Stimulated activated effector memory CD8-positive, alpha-beta T cell treated with anti-CD3 and anti-CD28 coated beads, Interleukin-12 subunit alpha, Interleukin-12 subunit beta, amount 100 ng/mL, for 72 hours (primary cell): Measurements from ENCODE around the gene KCNJ16.

Experiments
- ATAC-seq: fragments of 150-1000 bp; cut with Tn5 transposase; 2 replicates; pipeline ENCODE4 v1.10.0; 2021
- DNase-seq, 2 donors: peaks; one replicate each; pipeline ENCODE4 v3.0.0; 2021 to 2022; ENCODE audit warnings: low spot score in 2 of 2
- H3K27ac Mint-ChIP-seq: one replicate; pipeline ENCODE4 v1.8.0; 2022; ENCODE audit warnings: mild to moderate bottlenecking, mixed read lengths
- H3K36me3 Mint-ChIP-seq: one replicate; pipeline ENCODE4 v1.8.0; 2022; ENCODE audit warnings: mild to moderate bottlenecking, mixed read lengths
- H3K4me1 Mint-ChIP-seq: one replicate; pipeline ENCODE4 v1.8.0; 2022; ENCODE audit warnings: mixed read lengths
- H3K4me3 Mint-ChIP-seq: one replicate; pipeline ENCODE4 v1.8.0; 2022; ENCODE audit warnings: mild to moderate bottlenecking, mixed read lengths
- H3K9me3 Mint-ChIP-seq: one replicate; pipeline ENCODE4 v1.8.0; 2022; ENCODE audit warnings: mixed read lengths

Gene KCNJ16

GRCh38 chr17:70053241-70054234 is 21.5 kb upstream of the KCNJ16 start:
- no peak overlapping the region for H3K27ac Mint-ChIP-seq
- H3K4me1 Mint-ChIP-seq, result no peaks in the 10 kb centered on the region
- H3K36me3 Mint-ChIP-seq, result no peaks in the 10 kb centered on the region
- DNase-seq, result no peak
- H3K4me3 Mint-ChIP-seq, result no peak overlapping the region
- no peaks in the 10 kb centered on the region for H3K9me3 Mint-ChIP-seq
- ATAC-seq, result no peak

GRCh38 chr17:70055000-70055399 is 20.0 kb upstream of the KCNJ16 start:
- Mint-ChIP-seq H3K27ac (no peak overlapping the region), H3K9me3 (no peaks in the 10 kb centered on the region), H3K4me1 (no peaks in the 10 kb centered on the region), H3K36me3 (no peaks in the 10 kb centered on the region), H3K4me3 (no peak overlapping the region)
- no peak for ATAC-seq
- DNase-seq, result no peak

GRCh38 chr17:70059071-70059470 is 16.0 kb upstream of the KCNJ16 start:
- Mint-ChIP-seq H3K4me3 (no peak overlapping the region), H3K27ac (no peak overlapping the region), H3K4me1 (no peaks in the 10 kb centered on the region), H3K9me3 (no peaks in the 10 kb centered on the region), H3K36me3 (no peaks in the 10 kb centered on the region)
- DNase-seq (no peak), ATAC-seq (no peak)

DNA sequence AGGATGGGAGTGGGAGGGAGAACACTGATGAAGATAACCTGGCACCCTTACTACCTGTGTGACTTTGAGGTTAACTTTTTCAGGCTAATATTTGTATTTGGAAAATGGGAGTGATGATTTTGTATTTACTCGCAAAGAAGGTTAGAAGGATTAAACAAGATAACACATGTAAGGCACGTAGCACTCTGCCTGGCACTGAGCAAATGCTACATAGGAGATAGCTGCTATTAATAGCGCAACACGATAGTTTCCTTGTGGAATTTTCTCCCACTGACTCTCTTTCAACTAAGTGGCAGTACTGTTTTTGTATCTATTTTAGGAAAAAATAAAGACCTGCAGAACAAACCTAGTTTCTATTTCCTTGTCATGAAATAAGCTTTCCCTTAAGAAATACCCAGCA is 15.4 kb upstream of the KCNJ16 start:
- no peaks in the 10 kb centered on the region for H3K9me3 Mint-ChIP-seq
- no peak overlapping the region for H3K27ac Mint-ChIP-seq
- H3K4me3 Mint-ChIP-seq, result no peak overlapping the region
- ATAC-seq, result no peak
- H3K4me1 Mint-ChIP-seq, result no peaks in the 10 kb centered on the region
- no peak for DNase-seq
- H3K36me3 Mint-ChIP-seq, result no peaks in the 10 kb centered on the region

DNA sequence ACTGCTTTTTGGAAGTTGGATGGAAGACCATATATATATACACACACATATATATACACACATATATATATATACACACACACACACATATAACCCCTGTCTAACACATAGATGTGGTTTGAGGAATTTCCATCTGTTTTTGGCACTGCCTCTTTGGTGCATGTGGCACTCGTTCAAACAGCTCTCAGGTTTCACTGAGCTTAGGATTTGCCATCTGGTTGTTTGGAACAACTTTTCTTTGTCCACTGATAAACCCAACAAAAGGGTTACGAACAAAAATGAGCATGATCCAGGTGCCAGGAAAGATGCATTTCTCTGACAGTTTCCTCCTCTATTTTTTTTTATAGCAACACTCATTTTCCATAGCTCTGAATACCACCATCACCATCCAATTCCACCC is 14.6 kb upstream of the KCNJ16 start:
- no peak overlapping the region for H3K4me3 Mint-ChIP-seq
- ATAC-seq (no peak), DNase-seq (no peak)
- H3K36me3 Mint-ChIP-seq, result no peaks in the 10 kb centered on the region
- no peak overlapping the region for H3K27ac Mint-ChIP-seq
- H3K9me3 Mint-ChIP-seq, result no peaks in the 10 kb centered on the region
- H3K4me1 Mint-ChIP-seq, result no peaks in the 10 kb centered on the region

- Mint-ChIP-seq H3K9me3 (no peaks in the 10 kb centered on the region), H3K36me3 (no peaks in the 10 kb centered on the region), H3K4me3 (no peak overlapping the region), H3K27ac (no peak overlapping the region), H3K4me1 (no peaks in the 10 kb centered on the region)
- ATAC-seq (no peak), DNase-seq (no peak)
Measured at GRCh38 chr17:70067134-70067533, 7.9 kb upstream of the KCNJ16 start.

DNA sequence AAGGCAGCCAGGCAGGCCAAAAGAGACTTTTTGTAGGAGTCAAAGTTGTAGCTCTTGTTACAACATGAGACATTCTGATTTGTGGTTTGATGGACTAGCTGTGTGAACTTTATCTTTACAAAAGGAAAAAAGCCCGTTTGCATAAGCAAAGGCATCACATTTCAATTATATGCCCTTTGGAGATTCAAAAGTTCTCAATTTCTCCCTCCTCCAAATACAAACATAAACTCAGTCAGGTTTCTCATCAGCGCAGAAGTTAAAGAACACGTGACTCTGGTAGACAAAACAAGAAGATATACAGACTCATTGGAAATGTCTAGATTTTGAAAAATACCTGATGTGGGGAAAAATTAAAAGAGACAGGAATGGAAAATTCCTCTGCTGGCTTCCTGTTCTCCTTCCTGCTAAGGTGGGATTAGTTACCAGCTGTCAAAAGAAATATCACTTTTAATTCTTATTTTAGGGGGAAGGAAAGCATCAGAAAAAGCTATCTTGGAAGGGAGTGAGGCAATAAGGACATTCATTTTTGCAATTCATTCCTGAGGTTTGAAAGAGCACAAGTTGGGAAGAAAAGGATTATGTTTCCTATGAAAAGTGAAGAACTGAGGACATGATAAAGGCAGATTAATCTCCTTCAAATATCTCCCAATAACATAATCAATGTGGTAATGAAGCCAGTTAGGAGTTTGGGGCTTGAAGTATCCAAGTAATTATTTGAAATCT is 4.6 kb upstream of the KCNJ16 start:
- Mint-ChIP-seq H3K9me3 (no peaks in the 10 kb centered on the region), H3K36me3 (no peaks in the 10 kb centered on the region), H3K4me3 (no peak overlapping the region), H3K27ac (no peak overlapping the region), H3K4me1 (no peaks in the 10 kb centered on the region)
- no peak for ATAC-seq
- DNase-seq, result no peak

- Mint-ChIP-seq H3K4me1 (no peaks in the 10 kb centered on the region), H3K4me3 (no peak overlapping the region), H3K9me3 (no peaks in the 10 kb centered on the region), H3K36me3 (no peaks in the 10 kb centered on the region), H3K27ac (no peak overlapping the region)
- ATAC-seq, result no peak
- no peak for DNase-seq
Measured at GRCh38 chr17:70071127-70071526, 3.9 kb upstream of the KCNJ16 start.

DNA sequence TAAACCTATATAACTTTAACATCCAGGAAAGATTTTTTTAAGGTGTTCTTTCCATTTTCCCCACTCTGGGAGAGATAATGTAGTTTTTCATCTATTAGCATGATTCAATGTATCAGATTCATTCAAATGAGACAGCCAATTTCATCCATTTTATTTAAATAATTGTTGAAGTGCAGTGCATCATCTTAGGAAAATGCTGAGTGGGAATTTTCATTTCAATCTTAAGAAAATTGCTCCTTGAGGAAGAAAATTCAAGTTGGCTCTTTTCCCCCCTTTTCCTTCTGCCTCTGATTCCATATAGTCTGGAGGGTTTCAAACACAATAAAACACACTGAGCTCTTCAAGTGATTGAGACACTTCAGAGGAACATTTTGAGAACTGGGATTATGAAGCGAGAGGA is 3.4 kb upstream of the KCNJ16 start:
- Mint-ChIP-seq H3K9me3 (no peaks in the 10 kb centered on the region), H3K4me1 (no peaks in the 10 kb centered on the region), H3K27ac (no peak overlapping the region), H3K36me3 (no peaks in the 10 kb centered on the region), H3K4me3 (no peak overlapping the region)
- DNase-seq (no peak), ATAC-seq (no peak)

DNA sequence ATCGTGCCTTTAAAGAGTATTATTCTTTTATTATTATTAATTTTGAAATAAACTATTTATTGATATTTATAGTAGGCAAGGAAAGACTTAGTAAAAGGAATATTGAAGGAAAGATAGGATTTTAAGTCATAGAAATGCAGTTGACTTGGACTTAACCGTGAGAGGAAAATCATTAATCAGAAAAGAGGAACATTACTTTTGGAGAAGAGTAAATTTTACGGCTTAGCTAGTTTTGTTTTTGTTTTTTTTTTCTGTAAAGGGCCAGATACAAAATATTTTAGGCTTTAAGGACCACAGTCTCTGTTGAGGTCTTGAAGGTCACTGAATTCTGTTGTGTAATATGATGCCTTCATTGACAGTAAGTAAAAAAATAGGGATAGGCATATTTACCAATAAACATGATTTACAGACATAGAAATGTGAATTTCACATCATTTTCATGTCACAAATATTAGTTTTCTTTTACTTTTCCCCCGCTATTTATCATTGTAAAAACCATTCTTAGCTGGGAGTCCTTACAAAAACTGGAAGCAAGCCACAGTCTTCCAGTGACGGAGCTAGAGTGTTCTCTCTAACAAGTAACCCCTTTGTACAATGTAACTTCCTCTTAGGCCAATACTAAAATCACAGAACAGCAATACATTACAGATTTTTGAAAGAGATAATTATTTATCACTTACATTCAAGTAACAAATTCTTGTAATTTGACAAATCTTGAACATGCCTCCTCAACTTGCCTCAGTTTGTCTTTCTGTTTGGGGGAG is 2.3 kb upstream of the KCNJ16 start:
- H3K36me3 Mint-ChIP-seq, result no peaks in the 10 kb centered on the region
- H3K4me1 Mint-ChIP-seq, result no peaks in the 10 kb centered on the region
- H3K9me3 Mint-ChIP-seq, result no peaks in the 10 kb centered on the region
- no peak overlapping the region for H3K27ac Mint-ChIP-seq
- DNase-seq, result no peak
- ATAC-seq, result no peak
- no peak overlapping the region for H3K4me3 Mint-ChIP-seq

DNA sequence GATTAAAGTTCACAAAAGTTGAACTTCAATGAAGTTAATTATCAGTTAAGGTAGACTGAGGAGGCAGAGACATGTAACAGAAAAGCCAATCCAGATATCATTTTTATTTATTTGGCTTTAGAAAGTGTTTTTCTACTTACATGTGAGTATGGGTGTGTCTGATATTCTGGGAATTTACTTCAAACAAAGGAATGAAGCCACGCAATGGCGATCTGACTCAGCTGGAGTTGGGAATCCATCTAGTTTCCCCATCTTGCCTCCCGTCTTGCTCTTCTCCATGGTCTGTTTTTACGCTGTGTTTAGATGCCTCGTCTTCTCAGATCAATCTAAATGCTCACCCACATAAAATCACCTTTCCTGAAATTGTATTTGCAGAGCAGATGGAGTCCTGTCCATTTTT is 1.7 kb upstream of the KCNJ16 start:
- ATAC-seq, result no peak
- Mint-ChIP-seq H3K27ac (no peak overlapping the region), H3K36me3 (no peaks in the 10 kb centered on the region), H3K9me3 (no peaks in the 10 kb centered on the region), H3K4me1 (no peaks in the 10 kb centered on the region), H3K4me3 (no peak overlapping the region)
- DNase-seq, result no peak

DNA sequence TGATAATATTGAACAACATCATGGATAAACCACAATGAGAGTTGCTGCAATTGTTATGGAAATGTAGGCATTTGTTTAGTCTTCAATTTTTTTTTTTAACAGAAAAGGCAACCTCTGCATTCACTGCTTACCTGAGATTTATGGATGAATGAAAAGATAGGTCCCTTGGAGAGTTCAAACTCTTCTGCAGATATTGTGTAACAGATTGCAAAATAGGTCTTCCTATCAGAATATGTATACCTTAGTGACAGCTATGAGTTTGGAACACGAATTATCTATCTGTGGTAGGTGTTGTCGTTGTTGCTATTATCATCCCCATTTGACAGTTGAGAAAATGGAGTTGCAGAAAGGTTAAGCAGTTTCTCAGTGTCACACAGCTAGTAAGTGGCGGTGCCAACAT is 1.2 kb upstream of the KCNJ16 start:
- Mint-ChIP-seq H3K4me1 (no peaks in the 10 kb centered on the region), H3K9me3 (no peaks in the 10 kb centered on the region), H3K36me3 (no peaks in the 10 kb centered on the region), H3K27ac (no peak overlapping the region), H3K4me3 (no peak overlapping the region)
- ATAC-seq (no peak), DNase-seq (no peak)

DNA sequence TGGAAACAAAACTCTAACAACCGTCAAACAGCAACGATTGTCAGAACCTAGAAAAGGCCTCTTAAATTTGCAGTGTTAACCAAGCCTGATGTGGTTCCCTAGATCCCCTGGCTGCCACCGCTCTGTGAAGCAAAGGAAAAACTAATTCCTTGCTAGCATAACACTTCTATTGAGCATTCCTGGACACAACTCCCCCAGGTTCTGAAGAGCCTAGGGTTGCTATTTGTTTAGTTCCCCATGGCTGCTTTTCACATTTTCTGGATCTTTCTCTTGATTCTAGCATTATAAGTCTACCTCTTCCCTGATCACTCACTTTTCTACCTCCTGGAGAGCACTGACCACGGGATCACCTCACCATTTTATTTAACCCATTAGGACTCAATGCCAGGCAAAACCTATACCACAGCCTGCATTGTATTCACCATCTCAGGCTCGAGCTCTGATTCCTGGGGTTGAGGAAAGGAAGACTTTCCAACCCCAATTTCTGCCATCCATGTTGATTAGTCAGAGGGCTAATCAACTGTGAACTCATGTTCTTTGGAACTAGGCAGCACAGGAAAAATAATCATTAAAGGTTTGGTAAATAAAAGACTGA is 692 bp upstream of the KCNJ16 start:
- Mint-ChIP-seq H3K36me3 (no peaks in the 10 kb centered on the region), H3K27ac (no peak overlapping the region), H3K4me1 (no peaks in the 10 kb centered on the region), H3K9me3 (no peaks in the 10 kb centered on the region), H3K4me3 (no peak overlapping the region)
- no peak for ATAC-seq
- DNase-seq, result no peak

DNA sequence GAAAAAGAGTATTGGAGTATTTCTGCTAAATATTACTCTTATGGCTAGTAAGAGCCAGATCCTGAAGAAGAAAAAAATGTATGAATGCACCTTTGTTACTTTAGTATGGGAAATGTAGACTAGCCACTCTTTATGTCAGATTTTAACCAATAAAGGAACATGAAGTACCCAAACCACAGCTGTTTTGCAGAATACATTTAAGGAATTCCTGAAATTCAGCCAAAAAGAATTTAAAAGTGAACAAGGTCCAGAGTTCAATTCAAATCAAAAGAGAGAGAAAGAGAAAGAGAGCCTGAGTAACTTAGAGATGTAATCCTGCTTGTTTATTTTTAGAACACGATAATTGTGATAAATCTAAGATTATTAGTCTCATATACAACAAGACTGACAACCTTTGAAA is 1.2 kb downstream of the KCNJ16 start:
- Mint-ChIP-seq H3K4me1 (no peaks in the 10 kb centered on the region), H3K4me3 (no peak overlapping the region), H3K9me3 (no peaks in the 10 kb centered on the region), H3K36me3 (no peaks in the 10 kb centered on the region), H3K27ac (no peak overlapping the region)
- ATAC-seq (no peak), DNase-seq (no peak)

GRCh38 chr17:70076831-70077230 is 1.8 kb downstream of the KCNJ16 start:
- no peaks in the 10 kb centered on the region for H3K4me1 Mint-ChIP-seq
- H3K27ac Mint-ChIP-seq, result no peak overlapping the region

More at GRCh38 chr17:70076831-70077230, 1.8 kb downstream of the KCNJ16 start:
- no peak for DNase-seq
- H3K36me3 Mint-ChIP-seq, result no peaks in the 10 kb centered on the region
- no peaks in the 10 kb centered on the region for H3K9me3 Mint-ChIP-seq
- ATAC-seq, result no peak
- H3K4me3 Mint-ChIP-seq, result no peak overlapping the region
